Measurements from ENCODE around the gene DET1. TPM values are rescaled to one million over a fixed set of nuclear protein-coding genes. Genes with fewer than 3 reads are reported as not detected.
"Not testable (repeated sequence)": the region's sequence is repeated elsewhere in the genome, so short reads cannot be mapped to it uniquely, and the experiment has no call there.

Gene DET1
- 1.6 and 2.2 TPM in 2 replicates for total RNA-seq

- peak; percentile 96 to 97 for DNase-seq (ENCODE audit: low read depth in 2 of 2)
Measured at GRCh38 chr15:88546248-88547129, at the start of gene DET1. Gene DET1, minus strand, starts transcription at chr15:88546681. Its CDS starts 14,976 bp downstream, at chr15:88531705.

- no peak for DNase-seq (ENCODE audit: low read depth in 2 of 2)
Measured at GRCh38 chr15:88591384-88591783, 44.9 kb upstream of the DET1 start.

- DNase-seq (ENCODE audit: low read depth in 2 of 2): no peak
Measured at GRCh38 chr15:88590759-88591158, 44.3 kb upstream of the DET1 start.

GRCh38 chr15:88586401-88587162 lies 40.1 kb upstream of the DET1 start:
- no peak for DNase-seq (ENCODE audit: low read depth in 2 of 2)

GRCh38 chr15:88580532-88580931 lies 34.1 kb upstream of the DET1 start:
- DNase-seq (ENCODE audit: low read depth in 2 of 2): peak; percentile 75

GRCh38 chr15:88579322-88579721 lies 32.8 kb upstream of the DET1 start:
- DNase-seq (ENCODE audit: low read depth in 2 of 2): no peak

GRCh38 chr15:88574655-88575054 lies 28.2 kb upstream of the DET1 start:
- DNase-seq (ENCODE audit: low read depth in 2 of 2): no peak

- DNase-seq (ENCODE audit: low read depth in 2 of 2): no peak
Measured at GRCh38 chr15:88574077-88574476, 27.6 kb upstream of the DET1 start.

GRCh38 chr15:88571852-88572259 lies 25.4 kb upstream of the DET1 start:
- DNase-seq (ENCODE audit: low read depth in 2 of 2): no peak

- no peak for DNase-seq (ENCODE audit: low read depth in 2 of 2)
Measured at GRCh38 chr15:88571153-88571851, 24.8 kb upstream of the DET1 start.

GRCh38 chr15:88568589-88568988 lies 22.1 kb upstream of the DET1 start:
- no peak for DNase-seq (ENCODE audit: low read depth in 2 of 2)

- DNase-seq (ENCODE audit: low read depth in 2 of 2): no peak
Measured at GRCh38 chr15:88564741-88565140, 18.3 kb upstream of the DET1 start.

- peak in 1 of 2 donors; percentile 10 for DNase-seq (ENCODE audit: low read depth in 2 of 2)
Measured at GRCh38 chr15:88563638-88564037, 17.2 kb upstream of the DET1 start.

- not testable (repeated sequence) for DNase-seq (ENCODE audit: low read depth in 2 of 2)
Measured at GRCh38 chr15:88559565-88559964, 13.1 kb upstream of the DET1 start.

- DNase-seq (ENCODE audit: low read depth in 2 of 2): not testable (repeated sequence)
Measured at GRCh38 chr15:88558026-88558425, 11.5 kb upstream of the DET1 start.

GRCh38 chr15:88548009-88548408 lies 1.5 kb upstream of the DET1 start:
- not testable (repeated sequence) for DNase-seq (ENCODE audit: low read depth in 2 of 2)

GRCh38 chr15:88545578-88546247 lies 768 bp downstream of the DET1 start:
- not testable (repeated sequence) for DNase-seq (ENCODE audit: low read depth in 2 of 2)

GRCh38 chr15:88543065-88543776 lies 3.3 kb downstream of the DET1 start:
- no peak for DNase-seq (ENCODE audit: low read depth in 2 of 2)

GRCh38 chr15:88542342-88542733 lies 4.1 kb downstream of the DET1 start:
- DNase-seq (ENCODE audit: low read depth in 2 of 2): no peak

GRCh38 chr15:88541709-88542341 lies 4.7 kb downstream of the DET1 start:
- DNase-seq (ENCODE audit: low read depth in 2 of 2): no peak

Data from lung microvascular endothelial cell (primary cell).